ENCODE measurements around the gene DHX35.
"Not testable (repeated sequence)": the region's sequence is repeated elsewhere in the genome, so short reads cannot be mapped to it uniquely, and the experiment has no call there.

Gene DHX35

GRCh38 chr20:38940644-38941043, 21.5 kb upstream of the DHX35 start:
- no peak for DNase-seq (ENCODE audit: low read depth)

GRCh38 chr20:38941726-38942389, 20.3 kb upstream of the DHX35 start:
- DNase-seq (ENCODE audit: low read depth), result no peak

GRCh38 chr20:38945012-38945411, 17.1 kb upstream of the DHX35 start:
- no peak for DNase-seq (ENCODE audit: low read depth)

GRCh38 chr20:38946836-38947235, 15.3 kb upstream of the DHX35 start:
- no peak for DNase-seq (ENCODE audit: low read depth)

GRCh38 chr20:38947931-38948362, 14.2 kb upstream of the DHX35 start:
- no peak for DNase-seq (ENCODE audit: low read depth)

GRCh38 chr20:38950254-38950653, 11.9 kb upstream of the DHX35 start:
- DNase-seq (ENCODE audit: low read depth), result no peak

- DNase-seq (ENCODE audit: low read depth), result no peak
Observed at GRCh38 chr20:38951611-38952010, 10.5 kb upstream of the DHX35 start.

GRCh38 chr20:38952153-38952552, 10.0 kb upstream of the DHX35 start:
- DNase-seq (ENCODE audit: low read depth), result no peak

- no peak for DNase-seq (ENCODE audit: low read depth)
Observed at GRCh38 chr20:38953630-38954340, 8.4 kb upstream of the DHX35 start.

- DNase-seq (ENCODE audit: low read depth), result no peak
Observed at GRCh38 chr20:38957235-38957876, 4.8 kb upstream of the DHX35 start.

- no peak for DNase-seq (ENCODE audit: low read depth)
Observed at GRCh38 chr20:38957915-38958485, 4.1 kb upstream of the DHX35 start.

GRCh38 chr20:38960187-38960687, 1.9 kb upstream of the DHX35 start:
- not testable (repeated sequence) for DNase-seq (ENCODE audit: low read depth)

GRCh38 chr20:38961530-38962043, 557 bp upstream of the DHX35 start:
- peak; percentile 31 for DNase-seq (ENCODE audit: low read depth)

GRCh38 chr20:38962928-38963401, 821 bp downstream of the DHX35 start:
- DNase-seq (ENCODE audit: low read depth), result no peak

- no peak for DNase-seq (ENCODE audit: low read depth)
Observed at GRCh38 chr20:38963745-38964144, 1.6 kb downstream of the DHX35 start.

GRCh38 chr20:38965264-38965663, 3.1 kb downstream of the DHX35 start:
- DNase-seq (ENCODE audit: low read depth), result no peak

GRCh38 chr20:38968090-38968489, 5.9 kb downstream of the DHX35 start:
- DNase-seq (ENCODE audit: low read depth), result no peak

- DNase-seq (ENCODE audit: low read depth), result no peak
Observed at GRCh38 chr20:38969708-38970107, 7.6 kb downstream of the DHX35 start.

GRCh38 chr20:38970302-38970701, 8.2 kb downstream of the DHX35 start:
- peak; percentile 77 for DNase-seq (ENCODE audit: low read depth)

GRCh38 chr20:38973107-38973506, 11.0 kb downstream of the DHX35 start:
- no peak for DNase-seq (ENCODE audit: low read depth)

GRCh38 chr20:38973645-38974044, 11.5 kb downstream of the DHX35 start:
- DNase-seq (ENCODE audit: low read depth), result no peak

GRCh38 chr20:38975539-38976120, 13.5 kb downstream of the DHX35 start:
- no peak for DNase-seq (ENCODE audit: low read depth)

Measured in HS-5 (cell line).